ENCODE measurements around the gene STK40. TPM values are rescaled to one million over a fixed set of nuclear protein-coding genes. Genes with fewer than 3 reads are reported as not detected.

STK40 gene
- polyA plus RNA-seq, 3 donors, result 40.2 to 47.7 (median 42.0) TPM

- no peak for DNase-seq (ENCODE audit: extremely low read depth in 1 of 11, low read depth in 9 of 11, low spot score in 4 of 11)
Observed at GRCh38 chr1:36304970-36305914, 80.5 kb downstream of the STK40 start.

GRCh38 chr1:36304521-36304920, 81.2 kb downstream of the STK40 start:
- no peak for DNase-seq (ENCODE audit: extremely low read depth in 1 of 11, low read depth in 9 of 11, low spot score in 4 of 11)

- DNase-seq (ENCODE audit: extremely low read depth in 1 of 11, low read depth in 9 of 11, low spot score in 4 of 11), result no peak
Observed at GRCh38 chr1:36303650-36304360, 81.9 kb downstream of the STK40 start.

- no peak for DNase-seq (ENCODE audit: extremely low read depth in 1 of 11, low read depth in 9 of 11, low spot score in 4 of 11)
Observed at GRCh38 chr1:36303244-36303643, 82.5 kb downstream of the STK40 start.

- DNase-seq (ENCODE audit: extremely low read depth in 1 of 11, low read depth in 9 of 11, low spot score in 4 of 11), result no peak
Observed at GRCh38 chr1:36301220-36301619, 84.5 kb downstream of the STK40 start.

- DNase-seq (ENCODE audit: extremely low read depth in 1 of 11, low read depth in 9 of 11, low spot score in 4 of 11), result no peak
Observed at GRCh38 chr1:36300526-36300925, 85.2 kb downstream of the STK40 start.

- no peak for DNase-seq (ENCODE audit: extremely low read depth in 1 of 11, low read depth in 9 of 11, low spot score in 4 of 11)
Observed at GRCh38 chr1:36298640-36299039, 87.1 kb downstream of the STK40 start.

GRCh38 chr1:36297062-36297461, 88.7 kb downstream of the STK40 start:
- DNase-seq (ENCODE audit: extremely low read depth in 1 of 11, low read depth in 9 of 11, low spot score in 4 of 11), result no peak

GRCh38 chr1:36295390-36295789, 90.3 kb downstream of the STK40 start:
- no peak for DNase-seq (ENCODE audit: extremely low read depth in 1 of 11, low read depth in 9 of 11, low spot score in 4 of 11)

Other genes with a start within 250 kb of the STK40 start
- 10 to 100 TPM; 61.4 to 65.5 (median 64.4) TPM for gene TRAPPC3, start 236.4 kb downstream of the STK40 start, polyA plus RNA-seq (ENCODE audit: insufficient read length in 3 of 3)
- gene MAP7D1, start 229.8 kb downstream of the STK40 start, polyA plus RNA-seq (ENCODE audit: insufficient read length in 3 of 3), result 10 to 100 TPM; 49.4 to 77.8 (median 55.9) TPM
- 100 to 1,000 TPM; 145 to 151 (median 147) TPM for gene THRAP3, start 161.5 kb downstream of the STK40 start, polyA plus RNA-seq (ENCODE audit: insufficient read length in 3 of 3)
- gene SH3D21, start 79.6 kb downstream of the STK40 start, polyA plus RNA-seq (ENCODE audit: insufficient read length in 3 of 3), result 10 to 100 TPM; 19.0 to 43.2 (median 30.3) TPM
- 100 to 1,000 TPM in 1 of 3 donors, 10 to 100 TPM in 2; 38.1 to 102 (median 89.8) TPM for gene EVA1B, start 62.3 kb downstream of the STK40 start, polyA plus RNA-seq (ENCODE audit: insufficient read length in 3 of 3)
- 10 to 100 TPM; 22.1 to 28.7 (median 24.3) TPM for gene LSM10, start 12.0 kb upstream of the STK40 start, polyA plus RNA-seq (ENCODE audit: insufficient read length in 3 of 3)
- 10 to 100 TPM; 21.2 to 32.4 (median 22.6) TPM for gene OSCP1, start 64.5 kb upstream of the STK40 start, polyA plus RNA-seq (ENCODE audit: insufficient read length in 3 of 3)
- gene MRPS15, start 78.5 kb upstream of the STK40 start, polyA plus RNA-seq (ENCODE audit: insufficient read length in 3 of 3), result 10 to 100 TPM; 70.7 to 72.8 (median 72.6) TPM
- 1 to 10 TPM; 3.7 to 5.8 (median 5.4) TPM for gene CSF3R, start 97.0 kb upstream of the STK40 start, polyA plus RNA-seq (ENCODE audit: insufficient read length in 3 of 3)

Data from renal cortex interstitium (tissue), 11 donors.